ENCODE data around the gene FBXO24. TPM values are rescaled to one million over a fixed set of nuclear protein-coding genes. Genes with fewer than 3 reads are reported as not detected.

The FBXO24 gene
- total RNA-seq, 1 donor from 2014 or later: 0.46 TPM

DNA sequence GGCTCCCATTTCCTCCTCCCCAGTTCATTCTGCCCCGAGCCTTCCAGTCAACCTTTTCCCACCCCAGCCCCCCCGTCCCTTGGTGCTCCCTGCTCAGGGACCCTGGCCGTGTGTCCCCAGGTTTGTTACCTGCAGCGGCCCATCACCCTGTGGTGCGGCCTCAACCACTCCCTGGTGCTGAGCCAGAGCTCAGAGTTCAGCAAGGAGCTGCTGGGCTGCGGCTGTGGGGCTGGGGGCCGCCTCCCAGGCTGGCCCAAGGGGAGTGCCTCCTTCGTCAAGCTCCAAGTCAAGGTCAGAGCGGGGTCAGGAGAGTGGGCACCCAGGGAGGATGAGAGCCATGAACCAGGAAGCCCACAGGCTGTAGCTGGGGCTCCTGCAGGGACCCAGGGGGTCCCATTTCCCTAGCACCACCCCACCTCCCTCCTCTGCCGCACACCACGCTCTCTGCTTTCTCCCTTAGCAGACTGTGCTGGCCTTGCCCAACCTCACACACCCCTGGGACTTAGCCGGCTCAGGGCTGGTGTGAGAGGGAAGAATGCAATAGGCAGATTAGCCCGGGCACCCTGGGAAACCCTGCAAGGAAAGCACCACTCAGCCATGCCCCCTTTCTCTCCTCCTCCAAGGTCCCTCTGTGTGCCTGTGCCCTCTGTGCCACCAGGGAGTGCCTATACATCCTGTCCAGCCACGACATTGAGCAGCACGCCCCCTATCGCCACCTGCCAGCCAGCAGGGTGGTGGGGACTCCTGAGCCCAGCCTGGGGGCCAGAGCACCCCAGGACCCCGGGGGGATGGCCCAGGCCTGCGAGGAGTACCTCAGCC is 14.0 kb downstream of the FBXO24 start:
- H3K4me3 Mint-ChIP-seq (ENCODE audit: unreplicated experiment): no peak overlapping the region
- peaks cover 35% of the 10 kb centered on the region for H3K4me1 Mint-ChIP-seq (ENCODE audit: unreplicated experiment)
- no peaks in the 10 kb centered on the region for H3K27me3 Mint-ChIP-seq (ENCODE audit: unreplicated experiment)
- H3K9me3 Mint-ChIP-seq (ENCODE audit: unreplicated experiment): no peaks in the 10 kb centered on the region
- peaks cover 2% of the 10 kb centered on the region for H3K36me3 Mint-ChIP-seq (ENCODE audit: unreplicated experiment)
- TF ChIP-seq, protein P1, sequence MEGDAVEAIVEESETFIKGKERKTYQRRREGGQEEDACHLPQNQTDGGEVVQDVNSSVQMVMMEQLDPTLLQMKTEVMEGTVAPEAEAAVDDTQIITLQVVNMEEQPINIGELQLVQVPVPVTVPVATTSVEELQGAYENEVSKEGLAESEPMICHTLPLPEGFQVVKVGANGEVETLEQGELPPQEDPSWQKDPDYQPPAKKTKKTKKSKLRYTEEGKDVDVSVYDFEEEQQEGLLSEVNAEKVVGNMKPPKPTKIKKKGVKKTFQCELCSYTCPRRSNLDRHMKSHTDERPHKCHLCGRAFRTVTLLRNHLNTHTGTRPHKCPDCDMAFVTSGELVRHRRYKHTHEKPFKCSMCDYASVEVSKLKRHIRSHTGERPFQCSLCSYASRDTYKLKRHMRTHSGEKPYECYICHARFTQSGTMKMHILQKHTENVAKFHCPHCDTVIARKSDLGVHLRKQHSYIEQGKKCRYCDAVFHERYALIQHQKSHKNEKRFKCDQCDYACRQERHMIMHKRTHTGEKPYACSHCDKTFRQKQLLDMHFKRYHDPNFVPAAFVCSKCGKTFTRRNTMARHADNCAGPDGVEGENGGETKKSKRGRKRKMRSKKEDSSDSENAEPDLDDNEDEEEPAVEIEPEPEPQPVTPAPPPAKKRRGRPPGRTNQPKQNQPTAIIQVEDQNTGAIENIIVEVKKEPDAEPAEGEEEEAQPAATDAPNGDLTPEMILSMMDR (IDR thresholded peaks at IDR 0.05): no peak
- DNase-seq (ENCODE audit: extremely low spot score, unreplicated experiment): no peak
- H3K27ac Mint-ChIP-seq (ENCODE audit: unreplicated experiment): no peak overlapping the region

GRCh38 chr7:100600730-100601038 is 14.6 kb downstream of the FBXO24 start:
- H3K4me3 Mint-ChIP-seq (ENCODE audit: unreplicated experiment): no peak overlapping the region
- TF ChIP-seq, protein P1 (IDR thresholded peaks at IDR 0.05): no peak
- no peaks in the 10 kb centered on the region for H3K9me3 Mint-ChIP-seq (ENCODE audit: unreplicated experiment)
- no peaks in the 10 kb centered on the region for H3K27me3 Mint-ChIP-seq (ENCODE audit: unreplicated experiment)
- no peak for DNase-seq (ENCODE audit: extremely low spot score, unreplicated experiment)
- H3K4me1 Mint-ChIP-seq (ENCODE audit: unreplicated experiment): peaks cover 37% of the 10 kb centered on the region
- peaks cover 2% of the 10 kb centered on the region for H3K36me3 Mint-ChIP-seq (ENCODE audit: unreplicated experiment)
- H3K27ac Mint-ChIP-seq (ENCODE audit: unreplicated experiment): no peak overlapping the region

- Mint-ChIP-seq H3K9me3 (ENCODE audit: unreplicated experiment) (no peaks in the 10 kb centered on the region), H3K27ac (ENCODE audit: unreplicated experiment) (peak overlapping the region; percentile 91), H3K4me1 (ENCODE audit: unreplicated experiment) (peaks cover 37% of the 10 kb centered on the region), H3K4me3 (ENCODE audit: unreplicated experiment) (peak overlapping the region; percentile 83), H3K27me3 (ENCODE audit: unreplicated experiment) (no peaks in the 10 kb centered on the region), H3K36me3 (ENCODE audit: unreplicated experiment) (peaks cover 7% of the 10 kb centered on the region)
- TF ChIP-seq, protein P1 (IDR thresholded peaks at IDR 0.05): no peak
- DNase-seq (ENCODE audit: extremely low spot score, unreplicated experiment): peak; percentile 92
These were observed 17.0 kb downstream of the FBXO24 start for GRCh38 chr7:100602889-100603725.

GRCh38 chr7:100603726-100604027 is 17.5 kb downstream of the FBXO24 start:
- H3K9me3 Mint-ChIP-seq (ENCODE audit: unreplicated experiment): no peaks in the 10 kb centered on the region
- H3K36me3 Mint-ChIP-seq (ENCODE audit: unreplicated experiment): peaks cover 9% of the 10 kb centered on the region
- H3K4me1 Mint-ChIP-seq (ENCODE audit: unreplicated experiment): peaks cover 37% of the 10 kb centered on the region
- no peaks in the 10 kb centered on the region for H3K27me3 Mint-ChIP-seq (ENCODE audit: unreplicated experiment)
- no peak for DNase-seq (ENCODE audit: extremely low spot score, unreplicated experiment)
- H3K27ac Mint-ChIP-seq (ENCODE audit: unreplicated experiment): peak overlapping the region; percentile 91
- TF ChIP-seq, protein P1 (IDR thresholded peaks at IDR 0.05): no peak
- H3K4me3 Mint-ChIP-seq (ENCODE audit: unreplicated experiment): peak overlapping the region; percentile 83

Data from osteocyte (in vitro differentiated cells).